HepG2 (cell line): ENCODE data around the gene HHEX. TPM values are rescaled to one million over a fixed set of nuclear protein-coding genes. Genes with fewer than 3 reads are reported as not detected.

ENCODE experiments used
- ATF7-NPFF ChIP-seq: sonication (generic); formaldehyde crosslinking; IDR thresholded peaks from 2 replicates; pipeline ENCODE4 v1.8.1; 2023; ENCODE audit warnings: mild to moderate bottlenecking, low read depth, missing genetic modification reagents, moderate library complexity
- CBX2 ChIP-seq, 2 experiments: fragments of 200-600 bp in 1 of 2; sonication (generic); formaldehyde crosslinking in 1 of 2; IDR thresholded peaks; 2 replicates each; pipeline versions ENCODE4 v1.7.0 to v1.8.1; 2018 to 2022; ENCODE audit warnings: low read depth in 2 of 2, low read length in 1 of 2, mild to moderate bottlenecking in 1 of 2, missing genetic modification reagents in 1 of 2
- CCAR2 ChIP-seq: fragments of 200-400 bp; formaldehyde crosslinking; optimal IDR thresholded peaks from 2 replicates; pipeline ENCODE3; 2018; ENCODE audit warnings: low read depth, mild to moderate bottlenecking, low read length, moderate library complexity
- CENPBD1 ChIP-seq: sonication (generic); formaldehyde crosslinking; IDR thresholded peaks from 2 replicates; pipeline ENCODE4 v1.8.0; 2022; ENCODE audit warnings: missing genetic modification reagents, low read depth, mild to moderate bottlenecking, borderline replicate concordance
- FOXM1 ChIP-seq: sonication (generic); formaldehyde crosslinking; IDR thresholded peaks from 2 replicates; pipeline ENCODE4 v1.5.0; 2020; ENCODE audit warnings: missing genetic modification reagents
- NBN ChIP-seq: fragments of 450-650 bp; conservative IDR thresholded peaks from 2 replicates; pipeline ENCODE4 v1.6.1; 2017
- NRL ChIP-seq: sonication (generic); formaldehyde crosslinking; IDR thresholded peaks from 2 replicates; pipeline ENCODE4 v1.5.0; 2020; ENCODE audit warnings: missing genetic modification reagents, mild to moderate bottlenecking, moderate library complexity, borderline replicate concordance
- RAD21 ChIP-seq: fragments of 450-650 bp; formaldehyde crosslinking; IDR thresholded peaks from 2 replicates; pipeline ENCODE4 v1.5.0; 2020; ENCODE audit warnings: mild to moderate bottlenecking
- TERF1 ChIP-seq: sonication (generic); formaldehyde crosslinking; IDR thresholded peaks from 2 replicates; pipeline ENCODE4 v1.8.0; 2022; ENCODE audit warnings: mild to moderate bottlenecking, missing genetic modification reagents, moderate library complexity
- ZBTB44 ChIP-seq: sonication (generic); formaldehyde crosslinking; IDR thresholded peaks from 2 replicates; pipeline ENCODE4 v1.4.0; 2020; ENCODE audit warnings: missing genetic modification reagents
- ZC3H4 ChIP-seq: sonication (generic); formaldehyde crosslinking; IDR thresholded peaks from 2 replicates; pipeline ENCODE4 v1.4.0; 2020; ENCODE audit warnings: missing genetic modification reagents, borderline replicate concordance
- ZKSCAN8 ChIP-seq: IDR thresholded peaks from 2 replicates; pipeline ENCODE4 v1.6.1; 2016; ENCODE audit warnings: borderline replicate concordance, missing genetic modification reagents, missing compliant biosample characterization
- ZNF124 ChIP-seq: sonication (generic); formaldehyde crosslinking; IDR thresholded peaks from 2 replicates; pipeline ENCODE4 v1.4.0; 2020; ENCODE audit warnings: missing genetic modification reagents
- ZNF142 ChIP-seq: sonication (generic); formaldehyde crosslinking; IDR thresholded peaks from 2 replicates; pipeline ENCODE4 v1.4.0; 2020; ENCODE audit warnings: missing genetic modification reagents
- ZNF577 ChIP-seq: sonication (generic); formaldehyde crosslinking; IDR thresholded peaks from 2 replicates; pipeline ENCODE4 v1.4.0; 2020; ENCODE audit warnings: mild to moderate bottlenecking, low read depth, missing genetic modification reagents, borderline replicate concordance
- ZXDC ChIP-seq: sonication (generic); formaldehyde crosslinking; IDR thresholded peaks from 2 replicates; pipeline ENCODE4 v1.5.0; 2020; ENCODE audit warnings: mild to moderate bottlenecking, missing genetic modification reagents
- polyA plus RNA-seq, 8 experiments: library from polyadenylated mRNA; depleted of rRNA in 3 of 8; stranded (reverse) in 7 of 8; unstranded in 1 of 8; fragments of >200 nt; fragmentation: Illumina TruSeq in 4 of 8; extraction: Trizol in 4 of 8; gene quantifications; 2 replicates each; pipeline versions ENCODE4 v1.2.1 to v1.2.3, GENCODE V29; 2011 to 2016; ENCODE audit warnings: low read depth in 4 of 8, missing spikeins in 1 of 8, mixed read lengths in 1 of 8; ENCODE audit not compliant: insufficient read depth in 1 of 8
- total RNA-seq, 5 experiments: library from RNA; depleted of rRNA; stranded (reverse); fragments of >200 nt; fragmentation: Illumina TruSeq; extraction: Trizol; gene quantifications; 2 replicates each; pipeline ENCODE4 v1.2.3, GENCODE V29; 2016; ENCODE audit warnings: low read depth in 1 of 5

HHEX gene
- total and polyA plus RNA-seq, 2 of the 13 experiments (the other 11 are each of a cell fraction or from before 2014, with no cell fraction given): 44.5 to 48.7 TPM

GRCh38 chr10:92688927-92689662 is 660 bp upstream of the HHEX start (continued):
- TF ChIP-seq ZNF142 (no peak), ZNF577 (CRISPR knock-in tag) (no peak), ZNF124 (CRISPR knock-in tag) (0 out of 2 replicates have a peak, but pooled peaks have one; percentile 35), ZXDC (no peak), NRL (CRISPR knock-in tag) (0 out of 2 replicates have a peak, but pooled peaks have one; percentile 28), CCAR2 (no peak), RAD21 (no peak), FOXM1 (CRISPR knock-in tag) (no peak), ZBTB44 (no peak), ZC3H4 (no peak), NBN (no peak), ZKSCAN8 (no peak), ATF7-NPFF (CRISPR knock-in tag) (no peak; the same call in 1 of the 2 replicates), TERF1 (CRISPR knock-in tag) (no peak), CBX2 (IDR thresholded peaks at IDR 0.05; ENCODE audit: low read depth, low read length) (no peak), CBX2 (CRISPR knock-in tag; IDR thresholded peaks at IDR 0.05; ENCODE audit: low read depth) (no peak; the same call in 1 of the 2 replicates), CENPBD1 (CRISPR knock-in tag) (no peak)
